ENCODE results near the gene OR9I1.

- TF ChIP-seq USF1 (IDR thresholded peaks at IDR 0.05; ENCODE audit: borderline replicate concordance, low read depth) (no peak), IRF3 (IDR thresholded peaks at IDR 0.05; ENCODE audit: low read depth, low read length) (no peak), POLR2AphosphoS5 (IDR thresholded peaks at IDR 0.05; ENCODE audit: low read depth, low read length) (no peak), RXRA (IDR thresholded peaks at IDR 0.05; ENCODE audit: borderline replicate concordance, low read depth) (no peak), RAD21 (IDR thresholded peaks at IDR 0.05; ENCODE audit: low read length) (no peak), FOXJ3 (CRISPR knock-in tag; IDR thresholded peaks at IDR 0.05) (no peak), SIN3A (IDR thresholded peaks at IDR 0.05; ENCODE audit: borderline replicate concordance, low read depth, low read length) (no peak), CTCF (IDR thresholded peaks at IDR 0.05) (no peak), MXI1 (IDR thresholded peaks at IDR 0.05; ENCODE audit: low read depth, low read length) (no peak), EP300 (IDR thresholded peaks at IDR 0.05; ENCODE audit: borderline replicate concordance in 1 of 2, low read depth in 1 of 2, low read length in 1 of 2) (no peak)
- TF ChIP-seq, protein P1, sequence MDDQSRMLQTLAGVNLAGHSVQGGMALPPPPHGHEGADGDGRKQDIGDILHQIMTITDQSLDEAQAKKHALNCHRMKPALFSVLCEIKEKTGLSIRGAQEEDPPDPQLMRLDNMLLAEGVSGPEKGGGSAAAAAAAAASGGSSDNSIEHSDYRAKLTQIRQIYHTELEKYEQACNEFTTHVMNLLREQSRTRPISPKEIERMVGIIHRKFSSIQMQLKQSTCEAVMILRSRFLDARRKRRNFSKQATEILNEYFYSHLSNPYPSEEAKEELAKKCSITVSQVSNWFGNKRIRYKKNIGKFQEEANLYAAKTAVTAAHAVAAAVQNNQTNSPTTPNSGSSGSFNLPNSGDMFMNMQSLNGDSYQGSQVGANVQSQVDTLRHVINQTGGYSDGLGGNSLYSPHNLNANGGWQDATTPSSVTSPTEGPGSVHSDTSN (IDR thresholded peaks at IDR 0.05): no peak
- TF ChIP-seq, protein P2, sequence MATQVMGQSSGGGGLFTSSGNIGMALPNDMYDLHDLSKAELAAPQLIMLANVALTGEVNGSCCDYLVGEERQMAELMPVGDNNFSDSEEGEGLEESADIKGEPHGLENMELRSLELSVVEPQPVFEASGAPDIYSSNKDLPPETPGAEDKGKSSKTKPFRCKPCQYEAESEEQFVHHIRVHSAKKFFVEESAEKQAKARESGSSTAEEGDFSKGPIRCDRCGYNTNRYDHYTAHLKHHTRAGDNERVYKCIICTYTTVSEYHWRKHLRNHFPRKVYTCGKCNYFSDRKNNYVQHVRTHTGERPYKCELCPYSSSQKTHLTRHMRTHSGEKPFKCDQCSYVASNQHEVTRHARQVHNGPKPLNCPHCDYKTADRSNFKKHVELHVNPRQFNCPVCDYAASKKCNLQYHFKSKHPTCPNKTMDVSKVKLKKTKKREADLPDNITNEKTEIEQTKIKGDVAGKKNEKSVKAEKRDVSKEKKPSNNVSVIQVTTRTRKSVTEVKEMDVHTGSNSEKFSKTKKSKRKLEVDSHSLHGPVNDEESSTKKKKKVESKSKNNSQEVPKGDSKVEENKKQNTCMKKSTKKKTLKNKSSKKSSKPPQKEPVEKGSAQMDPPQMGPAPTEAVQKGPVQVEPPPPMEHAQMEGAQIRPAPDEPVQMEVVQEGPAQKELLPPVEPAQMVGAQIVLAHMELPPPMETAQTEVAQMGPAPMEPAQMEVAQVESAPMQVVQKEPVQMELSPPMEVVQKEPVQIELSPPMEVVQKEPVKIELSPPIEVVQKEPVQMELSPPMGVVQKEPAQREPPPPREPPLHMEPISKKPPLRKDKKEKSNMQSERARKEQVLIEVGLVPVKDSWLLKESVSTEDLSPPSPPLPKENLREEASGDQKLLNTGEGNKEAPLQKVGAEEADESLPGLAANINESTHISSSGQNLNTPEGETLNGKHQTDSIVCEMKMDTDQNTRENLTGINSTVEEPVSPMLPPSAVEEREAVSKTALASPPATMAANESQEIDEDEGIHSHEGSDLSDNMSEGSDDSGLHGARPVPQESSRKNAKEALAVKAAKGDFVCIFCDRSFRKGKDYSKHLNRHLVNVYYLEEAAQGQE (IDR thresholded peaks at IDR 0.05; ENCODE audit: low read depth, low read length): no peak
- TF ChIP-seq, protein P3, sequence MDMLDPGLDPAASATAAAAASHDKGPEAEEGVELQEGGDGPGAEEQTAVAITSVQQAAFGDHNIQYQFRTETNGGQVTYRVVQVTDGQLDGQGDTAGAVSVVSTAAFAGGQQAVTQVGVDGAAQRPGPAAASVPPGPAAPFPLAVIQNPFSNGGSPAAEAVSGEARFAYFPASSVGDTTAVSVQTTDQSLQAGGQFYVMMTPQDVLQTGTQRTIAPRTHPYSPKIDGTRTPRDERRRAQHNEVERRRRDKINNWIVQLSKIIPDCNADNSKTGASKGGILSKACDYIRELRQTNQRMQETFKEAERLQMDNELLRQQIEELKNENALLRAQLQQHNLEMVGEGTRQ (IDR thresholded peaks at IDR 0.05; ENCODE audit: borderline replicate concordance, low read depth, low read length): no peak
Observed at GRCh38 chr11:58097437-58097836, 27.9 kb downstream of the OR9I1 start.
